Activated T-cell treated with anti-CD3 and anti-CD28 coated beads for 1 hour (primary cell): ENCODE results near the gene MFAP3.
"Not testable (repeated sequence)": the region's sequence is repeated elsewhere in the genome, so short reads cannot be mapped to it uniquely, and the experiment has no call there.

Experiments used
- DNase-seq: peaks from one replicate; pipeline ENCODE4 v3.0.0-alpha.2; 2020; ENCODE audit warnings: low read depth

The MFAP3 gene

GRCh38 chr5:154053468-154053867, 14.7 kb downstream of the MFAP3 start:
- no peak for DNase-seq

- no peak for DNase-seq
These were observed 16.4 kb downstream of the MFAP3 start for GRCh38 chr5:154055201-154055600.

- DNase-seq = no peak
These were observed 19.6 kb downstream of the MFAP3 start for GRCh38 chr5:154058055-154059038.

GRCh38 chr5:154059039-154059430, 20.3 kb downstream of the MFAP3 start:
- DNase-seq = no peak

GRCh38 chr5:154059583-154059982, 20.8 kb downstream of the MFAP3 start:
- DNase-seq = no peak

GRCh38 chr5:154060606-154061005, 21.8 kb downstream of the MFAP3 start:
- DNase-seq = no peak

- no peak for DNase-seq
These were observed 24.6 kb downstream of the MFAP3 start for GRCh38 chr5:154063372-154063771.

- DNase-seq = no peak
These were observed 27.2 kb downstream of the MFAP3 start for GRCh38 chr5:154065971-154066370.

GRCh38 chr5:154069854-154070253, 31.1 kb downstream of the MFAP3 start:
- not testable (repeated sequence) for DNase-seq

- no peak for DNase-seq
These were observed 33.1 kb downstream of the MFAP3 start for GRCh38 chr5:154071799-154072413.

- DNase-seq = peak; percentile 83
These were observed 33.8 kb downstream of the MFAP3 start for GRCh38 chr5:154072414-154073171.

GRCh38 chr5:154076240-154076922, 37.6 kb downstream of the MFAP3 start:
- no peak for DNase-seq

GRCh38 chr5:154077696-154078095, 38.9 kb downstream of the MFAP3 start:
- DNase-seq = no peak

- DNase-seq = no peak
These were observed 39.5 kb downstream of the MFAP3 start for GRCh38 chr5:154078272-154078671.

- DNase-seq = no peak
These were observed 42.5 kb downstream of the MFAP3 start for GRCh38 chr5:154081246-154081645.

GRCh38 chr5:154084062-154084639, 45.4 kb downstream of the MFAP3 start:
- DNase-seq = no peak

- DNase-seq = no peak
These were observed 47.4 kb downstream of the MFAP3 start for GRCh38 chr5:154086146-154086545.

GRCh38 chr5:154086641-154087040, 47.9 kb downstream of the MFAP3 start:
- DNase-seq = no peak

- DNase-seq = no peak
These were observed 48.5 kb downstream of the MFAP3 start for GRCh38 chr5:154087260-154087659.

- no peak for DNase-seq
These were observed 50.0 kb downstream of the MFAP3 start for GRCh38 chr5:154088801-154089200.

GRCh38 chr5:154090656-154091055, 51.9 kb downstream of the MFAP3 start:
- DNase-seq = no peak
